Subcutaneous adipose tissue (tissue), 4 donors: Measurements from ENCODE around the gene IGFALS. TPM values are rescaled to one million over a fixed set of nuclear protein-coding genes. Genes with fewer than 3 reads are reported as not detected.

Experiments used
- total RNA-seq, 4 donors: library from RNA; depleted of rRNA; stranded (reverse); fragments of >200 nt; gene quantifications; one replicate each; pipeline ENCODE4 v1.1.0, GENCODE V29; 2016
- TF ChIP-seq, protein P1 (sequence below): fragments of 450-650 bp; IDR thresholded peaks from one replicate; pipeline ENCODE4 v1.5.1; 2016; ENCODE audit warnings: low read depth, mild to moderate bottlenecking, control low read depth, antibody characterized with exemption, moderate library complexity

Gene IGFALS
- under 1 TPM in 1 of 4 donors, not detected in 3; 0.66 TPM for total RNA-seq

DNA sequence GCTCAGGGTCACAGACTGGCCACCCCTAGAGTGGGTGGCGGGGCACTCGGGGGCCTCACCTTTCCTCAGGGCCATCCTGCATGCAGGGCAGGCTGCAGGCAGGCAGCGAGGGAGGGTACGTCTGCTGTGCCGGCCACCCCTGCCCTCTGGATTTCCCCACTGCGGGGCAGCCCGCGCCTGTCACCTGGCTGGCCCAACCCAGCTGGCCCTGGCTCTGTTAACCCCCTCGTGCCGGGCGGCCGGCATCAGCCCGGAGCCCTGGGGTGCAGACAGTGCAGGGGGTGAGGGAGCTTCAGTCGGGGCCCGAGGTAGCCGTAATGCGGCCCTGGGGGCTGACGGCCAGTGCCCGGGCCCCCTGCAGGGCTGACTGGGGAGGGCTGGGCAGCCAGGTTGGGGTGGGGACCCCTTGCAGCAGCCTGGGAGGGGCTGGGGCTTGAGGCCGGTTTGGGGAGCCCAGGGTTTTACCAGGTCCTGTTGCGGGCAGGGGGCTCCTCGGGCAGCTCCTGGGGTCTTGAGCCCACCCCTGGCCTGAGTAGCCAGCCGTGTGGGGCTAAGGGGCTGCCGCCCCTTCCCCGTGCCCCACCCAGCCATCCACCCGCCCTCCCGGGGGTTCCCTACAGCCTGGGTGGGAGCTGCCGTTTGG is at the start of gene IGFALS:
Gene IGFALS, minus strand, starts transcription at position 128 of the 643 bp plus-strand sequence. Its CDS starts 53 bp downstream, at position 75.
- TF ChIP-seq, protein P1, sequence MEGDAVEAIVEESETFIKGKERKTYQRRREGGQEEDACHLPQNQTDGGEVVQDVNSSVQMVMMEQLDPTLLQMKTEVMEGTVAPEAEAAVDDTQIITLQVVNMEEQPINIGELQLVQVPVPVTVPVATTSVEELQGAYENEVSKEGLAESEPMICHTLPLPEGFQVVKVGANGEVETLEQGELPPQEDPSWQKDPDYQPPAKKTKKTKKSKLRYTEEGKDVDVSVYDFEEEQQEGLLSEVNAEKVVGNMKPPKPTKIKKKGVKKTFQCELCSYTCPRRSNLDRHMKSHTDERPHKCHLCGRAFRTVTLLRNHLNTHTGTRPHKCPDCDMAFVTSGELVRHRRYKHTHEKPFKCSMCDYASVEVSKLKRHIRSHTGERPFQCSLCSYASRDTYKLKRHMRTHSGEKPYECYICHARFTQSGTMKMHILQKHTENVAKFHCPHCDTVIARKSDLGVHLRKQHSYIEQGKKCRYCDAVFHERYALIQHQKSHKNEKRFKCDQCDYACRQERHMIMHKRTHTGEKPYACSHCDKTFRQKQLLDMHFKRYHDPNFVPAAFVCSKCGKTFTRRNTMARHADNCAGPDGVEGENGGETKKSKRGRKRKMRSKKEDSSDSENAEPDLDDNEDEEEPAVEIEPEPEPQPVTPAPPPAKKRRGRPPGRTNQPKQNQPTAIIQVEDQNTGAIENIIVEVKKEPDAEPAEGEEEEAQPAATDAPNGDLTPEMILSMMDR = no peak

DNA sequence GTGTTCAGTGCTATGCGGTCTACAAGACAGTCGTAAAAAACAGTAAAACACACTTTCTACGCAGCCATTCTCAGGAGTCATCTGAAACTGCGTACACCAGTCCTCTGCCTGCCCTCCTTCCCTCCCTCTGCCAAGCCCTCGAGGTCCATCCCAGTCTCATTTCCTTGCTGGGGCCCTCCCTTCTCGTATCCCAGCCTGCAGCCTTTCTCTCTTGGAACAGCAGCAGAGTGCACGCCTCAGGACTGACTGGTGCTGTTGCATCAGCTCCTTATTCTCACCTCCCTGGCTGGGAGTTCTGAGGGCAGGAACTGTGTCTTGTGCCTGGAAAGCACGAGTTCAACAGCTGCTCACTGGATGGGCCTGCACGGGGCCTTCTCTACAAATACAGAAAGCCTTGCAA is 46.0 kb upstream of the IGFALS start:
- TF ChIP-seq, protein P1 = no peak

DNA sequence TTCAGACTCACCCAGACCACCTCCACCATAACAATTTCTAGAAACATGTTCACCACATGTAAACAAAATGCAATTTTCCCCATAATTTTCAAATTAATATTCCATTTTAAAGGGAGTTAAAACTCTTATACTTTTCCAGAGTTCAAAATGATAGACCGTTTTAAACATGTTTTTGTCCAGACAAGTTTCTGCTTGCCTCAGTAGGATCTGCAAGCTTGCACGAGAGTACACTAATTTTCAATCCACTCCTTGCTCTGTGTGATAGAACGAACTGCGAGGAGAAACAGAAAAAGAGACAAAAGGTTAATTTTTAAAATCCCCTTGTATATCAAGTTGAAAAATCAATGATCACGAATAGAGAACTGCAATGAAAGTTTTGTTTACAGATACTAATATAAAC is 40.6 kb upstream of the IGFALS start:
- TF ChIP-seq, protein P1 = no peak

DNA sequence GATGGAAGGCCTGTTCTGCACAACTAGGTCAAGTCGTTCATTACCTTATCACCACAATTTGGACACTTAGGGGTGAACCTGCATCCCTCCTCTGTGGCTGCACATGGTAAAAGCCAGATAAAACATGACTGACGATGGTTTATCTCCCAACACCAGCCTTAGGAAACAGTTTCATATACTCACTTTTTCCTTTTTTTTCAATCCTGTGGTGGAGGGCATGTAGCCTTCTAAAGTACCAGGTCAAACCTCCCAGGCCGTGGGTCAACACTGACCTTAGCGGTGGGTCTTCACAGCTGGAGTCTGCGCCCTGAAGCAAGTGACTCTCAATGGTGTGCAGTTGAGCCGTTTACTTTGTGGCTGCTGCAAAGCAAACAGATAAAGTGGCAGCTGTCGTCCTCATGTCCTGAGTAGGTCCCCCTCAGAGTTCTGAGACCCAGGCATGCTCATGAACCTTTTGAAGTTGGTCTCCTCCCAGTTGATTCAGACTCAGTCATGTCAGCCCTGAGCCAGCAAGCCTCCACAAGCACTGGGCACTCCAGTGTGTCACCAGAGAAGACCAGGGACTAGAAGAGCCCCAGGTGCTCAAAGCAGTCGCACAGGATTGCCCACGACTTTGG is 39.4 kb upstream of the IGFALS start:
- TF ChIP-seq, protein P1 = no peak

DNA sequence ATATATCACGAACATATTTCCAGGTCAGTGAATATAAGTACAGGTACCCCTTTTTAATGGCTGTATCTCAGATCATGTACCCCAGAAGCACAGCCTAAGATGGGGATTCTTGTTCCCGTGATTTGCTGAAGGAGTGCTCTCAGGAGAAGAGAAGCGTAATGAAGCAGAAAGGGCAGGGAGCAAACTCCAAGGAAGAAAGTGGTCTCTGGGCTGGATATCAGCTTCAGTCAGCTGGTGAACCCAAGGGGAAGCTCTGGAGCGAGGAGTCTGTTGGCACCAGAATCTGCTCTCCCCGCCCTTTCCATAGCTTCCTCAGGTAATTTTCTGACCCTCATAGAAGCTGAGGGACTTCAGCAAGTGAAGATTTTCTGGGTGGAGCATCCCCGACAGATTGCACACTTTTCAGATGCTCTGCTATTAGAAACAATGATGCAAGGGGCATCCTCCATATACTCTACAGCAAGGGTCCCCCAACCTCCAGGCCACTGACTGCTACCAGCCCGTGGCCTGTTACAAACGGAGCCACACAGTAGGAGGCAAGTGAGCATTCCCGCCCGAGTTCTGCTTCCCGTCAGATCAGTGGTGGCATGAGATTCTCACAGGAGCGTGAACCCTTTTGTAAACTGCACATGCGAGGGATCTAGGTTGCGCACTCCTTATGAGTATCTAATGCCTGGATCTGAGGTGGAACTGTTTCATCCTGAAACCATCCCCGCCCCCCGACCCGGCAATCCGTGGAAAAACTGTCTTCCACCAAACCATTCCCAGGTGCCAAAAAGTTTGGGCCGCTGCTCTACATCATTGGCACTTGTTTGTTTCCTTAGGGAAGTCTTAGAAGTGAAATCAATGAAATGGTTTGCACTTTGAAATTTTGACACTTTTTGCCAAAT is 37.9 kb upstream of the IGFALS start:
- TF ChIP-seq, protein P1 = no peak

DNA sequence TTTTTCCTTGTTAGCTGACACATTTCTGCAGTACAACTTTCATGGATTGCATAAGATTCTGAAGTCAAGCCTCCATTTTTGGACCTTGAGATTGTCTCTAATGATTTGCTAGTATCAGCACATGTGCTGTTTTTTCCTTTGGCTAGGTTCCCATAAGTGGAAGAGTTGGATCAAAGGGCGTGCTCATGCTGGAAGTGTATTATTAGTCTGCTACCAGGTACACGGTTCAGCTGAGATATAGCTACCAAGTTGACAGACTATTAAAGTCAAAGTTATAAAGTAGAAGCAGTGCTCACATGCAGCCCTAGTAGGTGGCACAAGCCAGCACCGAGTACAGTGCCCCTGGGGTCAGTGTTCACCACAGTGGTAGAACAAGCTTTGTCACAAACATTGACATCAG is 36.7 kb upstream of the IGFALS start:
- TF ChIP-seq, protein P1 = no peak
